GM23248 (cell line): ENCODE measurements around the gene SEMA5B.

Experiments used
- EZH2 ChIP-seq: fragments of 200-600 bp; sonication (generic); IDR thresholded peaks from 2 replicates; pipeline ENCODE4 v1.6.1; 2018; ENCODE audit warnings: antibody characterized with exemption, mild to moderate bottlenecking; ENCODE audit not compliant: insufficient read depth, poor library complexity, severe bottlenecking
- EZH2phosphoT487 ChIP-seq: fragments of 200-600 bp; sonication (generic); IDR thresholded peaks from 2 replicates; pipeline ENCODE4 v1.6.1; 2018; ENCODE audit warnings: antibody characterized with exemption, moderate library complexity, mild to moderate bottlenecking, low read depth; ENCODE audit not compliant: insufficient read depth

DNA sequence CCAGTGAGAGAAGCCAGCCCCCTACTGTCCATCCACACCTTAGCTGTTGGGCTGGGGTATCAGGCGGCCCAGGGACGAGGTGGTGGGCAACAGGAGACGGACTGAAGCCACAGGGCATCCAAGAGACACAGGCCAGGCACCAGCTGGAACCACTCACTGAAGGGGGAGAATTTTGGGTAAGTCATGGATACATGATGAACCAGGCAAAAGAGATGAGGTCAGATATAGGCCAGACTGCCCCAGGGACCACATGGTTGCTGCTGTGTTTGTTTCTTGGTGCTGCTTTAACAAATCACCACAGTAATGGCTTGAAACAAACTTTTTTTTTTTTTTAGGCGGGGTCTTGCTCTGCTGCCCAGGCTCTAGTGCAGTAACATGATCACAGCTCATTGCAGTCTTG lies 66.4 kb downstream of the SEMA5B start:
- TF ChIP-seq EZH2 (no peak), EZH2phosphoT487 (no peak)
